Measurements from ENCODE around the gene ANKRD33. TPM values are rescaled to one million over a fixed set of nuclear protein-coding genes. Genes with fewer than 3 reads are reported as not detected.

The ANKRD33 gene
- total and polyA plus RNA-seq, 2 of the 8 experiments (the other 6 are each of a cell fraction or from before 2014, with no cell fraction given): 0.41 to 0.53 TPM

DNA sequence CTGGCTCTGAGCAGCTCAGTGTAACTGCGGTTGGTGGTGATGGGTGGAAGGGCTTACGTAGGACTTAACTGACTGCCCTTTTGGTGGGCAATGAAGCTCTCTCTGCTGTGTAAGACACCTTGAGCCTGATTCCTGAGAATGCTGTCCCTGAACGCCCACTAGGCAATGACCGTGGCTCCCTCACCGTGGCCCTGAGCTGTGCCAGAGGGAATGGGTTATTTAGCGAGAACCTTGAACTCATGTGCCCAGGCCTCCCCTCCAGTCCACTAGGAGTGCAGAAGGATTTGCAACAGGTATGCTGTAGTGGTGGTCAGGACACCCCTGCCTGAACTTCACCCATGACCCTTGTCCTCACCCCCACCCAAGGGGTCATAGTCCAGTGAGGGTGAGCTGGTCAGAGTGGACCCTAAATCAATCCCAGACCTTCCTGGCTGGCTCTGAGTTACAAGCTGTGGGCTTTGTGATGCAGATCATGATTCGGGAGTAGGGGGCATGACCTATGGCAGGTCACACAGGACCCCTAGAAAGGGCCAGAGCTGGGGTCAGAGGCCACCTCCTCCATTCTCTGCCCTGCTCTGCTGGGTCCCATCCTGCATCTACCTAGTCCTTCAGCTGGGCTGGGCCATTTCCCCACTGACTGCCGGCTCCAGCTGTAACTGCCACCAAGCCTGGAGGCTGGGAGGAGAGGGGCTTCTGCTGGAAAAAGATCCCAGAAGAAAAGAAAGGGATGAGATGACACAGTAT lies 14.5 kb upstream of the ANKRD33 start:
- Histone ChIP-seq H3K79me1 (ENCODE audit: low read depth, low read length) (no peaks in the 10 kb centered on the region), H4K8ac (ENCODE audit: extremely low read depth, insufficient read depth, low read length) (no peak overlapping the region), H3K4ac (replicated peaks; ENCODE audit: insufficient read length, low read depth, low read length) (no peak overlapping the region), H3K23ac (ENCODE audit: insufficient read length) (no peak overlapping the region), H3K79me2 (ENCODE audit: control insufficient read depth in 1 of 2, insufficient read depth in 2 of 2, low read length in 2 of 2) (no peaks in the 10 kb centered on the region), H2AK5ac (ENCODE audit: low read depth, low read length) (peak overlapping the region; percentile 88; the same call in 1 of the 2 replicates), H2BK20ac (ENCODE audit: low read length) (0 out of 2 replicates have a peak overlapping the region, but pooled peaks have one; percentile 48), H4K20me1 (replicated peaks in 1 of 2; ENCODE audit: control insufficient read depth in 1 of 2, insufficient read depth in 2 of 2, low read length in 2 of 2) (peaks cover 0 to 1% of the 10 kb centered on the region in 2 experiments), H2BK15ac (ENCODE audit: low read length) (peak overlapping the region; percentile 72; the same call in 1 of the 2 replicates), H3K56ac (replicated peaks; ENCODE audit: insufficient read length, low read depth, low read length) (no peak overlapping the region), H3K9me3 (ENCODE audit: insufficient read depth in 2 of 2, low read depth in 1 of 2, low read length in 1 of 2) (no peaks in the 10 kb centered on the region), H2BK5ac (ENCODE audit: low read depth, low read length) (no peak overlapping the region), H3K4me3 (ENCODE audit: extremely low read depth in 1 of 4, insufficient read depth in 2 of 4, low read depth in 3 of 4, low read length in 4 of 4) (no peak overlapping the region), H3K27ac (ENCODE audit: low read depth, low read length) (no peak overlapping the region), H4K5ac (ENCODE audit: insufficient read length, low read depth, low read length) (no peak overlapping the region), H4K91ac (replicated peaks; ENCODE audit: insufficient read length, low read length) (no peak overlapping the region), H3K4me1 (replicated peaks in 1 of 4; ENCODE audit: control insufficient read depth in 3 of 4, insufficient read depth in 4 of 4, low read length in 3 of 4) (peaks cover 4 to 24% (median 16%) of the 10 kb centered on the region in 4 experiments), H3K18ac (ENCODE audit: extremely low read depth, low read length) (no peak overlapping the region; the same call in 1 of the 2 replicates), H2BK12ac (ENCODE audit: low read depth, low read length) (no peak overlapping the region), H3K9ac (replicated peaks in 1 of 4; ENCODE audit: extremely low read depth in 1 of 4, low read depth in 3 of 4, low read length in 3 of 4) (no peak overlapping the region; a peak in 1 of 7 replicates), H3K4me2 (ENCODE audit: insufficient read depth in 1 of 2, low read depth in 2 of 2, low read length in 2 of 2) (no peak overlapping the region), H3K14ac (ENCODE audit: insufficient read length) (no peak overlapping the region), H3K36me3 (ENCODE audit: control insufficient read depth in 2 of 4, insufficient read depth in 4 of 4, low read length in 3 of 4) (no peaks in the 10 kb centered on the region), H3K27me3 (replicated peaks in 1 of 4; ENCODE audit: control insufficient read depth in 3 of 4, extremely low read depth in 1 of 4, insufficient read depth in 3 of 4, low read length in 3 of 4) (peaks cover 0 to 15% (median 11%) of the 10 kb centered on the region in 4 experiments; a peak in 6 of 7 replicates), H3K23me2 (ENCODE audit: low read depth, low read length) (peaks cover 12% of the 10 kb centered on the region; the same call in 1 of the 2 replicates), H2AFZ (ENCODE audit: low read length) (no peak overlapping the region), H2BK120ac (replicated peaks; ENCODE audit: low read depth, low read length) (no peak overlapping the region)
- DNase-seq (ENCODE audit: low read depth in 1 of 2, low spot score in 2 of 2): no peak
- 83% methylated on average over 8 of the region's 8 CpGs; no CpG with 5 or more reads in 1 of the 2 experiments for WGBS, 2 experiments (ENCODE audit: extremely low coverage in 1 of 2, insufficient coverage in 1 of 2, insufficient read length in 1 of 2, insufficient replicate concordance in 2 of 2, low coverage in 1 of 2, low lambda C conversion rate in 2 of 2, missing lambda C conversion rate in 1 of 2)
- no peak for FAIRE-seq
- POLR2A ChIA-PET (ENCODE audit: partially characterized antibody): interaction anchor here (0.9 to 2.5 kb wide), 5 partner anchors 11 to 277 kb away, joined by 3 to 15 read pairs (median 4); no protein-coding TSS in a partner anchor
- CTCF ChIA-PET (ENCODE audit: partially characterized antibody): interaction anchor here (0.6 to 10.6 kb wide), 21 partner anchors 9 to 840 kb away, joined by 3 to 139 read pairs (median 6); partner anchors contain the start of gene ANKRD33
- no peak for TF ChIP-seq KDM4A (IDR thresholded peaks at IDR 0.05; ENCODE audit: low read depth, low read length, severe bottlenecking)
- TF ChIP-seq TEAD4 (IDR thresholded peaks at IDR 0.05; ENCODE audit: low read depth, low read length): no peak
- no peak for TF ChIP-seq EGR1 (IDR thresholded peaks at IDR 0.05; ENCODE audit: borderline replicate concordance, low read depth, low read length)
- no peak for TF ChIP-seq YY1 (IDR thresholded peaks at IDR 0.05; ENCODE audit: low read depth, low read length)
- TF ChIP-seq ASH2L (IDR thresholded peaks at IDR 0.05; ENCODE audit: low read length): no peak
- TF ChIP-seq, protein P1, sequence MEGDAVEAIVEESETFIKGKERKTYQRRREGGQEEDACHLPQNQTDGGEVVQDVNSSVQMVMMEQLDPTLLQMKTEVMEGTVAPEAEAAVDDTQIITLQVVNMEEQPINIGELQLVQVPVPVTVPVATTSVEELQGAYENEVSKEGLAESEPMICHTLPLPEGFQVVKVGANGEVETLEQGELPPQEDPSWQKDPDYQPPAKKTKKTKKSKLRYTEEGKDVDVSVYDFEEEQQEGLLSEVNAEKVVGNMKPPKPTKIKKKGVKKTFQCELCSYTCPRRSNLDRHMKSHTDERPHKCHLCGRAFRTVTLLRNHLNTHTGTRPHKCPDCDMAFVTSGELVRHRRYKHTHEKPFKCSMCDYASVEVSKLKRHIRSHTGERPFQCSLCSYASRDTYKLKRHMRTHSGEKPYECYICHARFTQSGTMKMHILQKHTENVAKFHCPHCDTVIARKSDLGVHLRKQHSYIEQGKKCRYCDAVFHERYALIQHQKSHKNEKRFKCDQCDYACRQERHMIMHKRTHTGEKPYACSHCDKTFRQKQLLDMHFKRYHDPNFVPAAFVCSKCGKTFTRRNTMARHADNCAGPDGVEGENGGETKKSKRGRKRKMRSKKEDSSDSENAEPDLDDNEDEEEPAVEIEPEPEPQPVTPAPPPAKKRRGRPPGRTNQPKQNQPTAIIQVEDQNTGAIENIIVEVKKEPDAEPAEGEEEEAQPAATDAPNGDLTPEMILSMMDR (IDR thresholded peaks at IDR 0.05; ENCODE audit: control extremely low read depth in 1 of 3, insufficient read depth in 1 of 3, low read depth in 1 of 3, low read length in 3 of 3): no peak
- no peak for TF ChIP-seq CBX5 (IDR thresholded peaks at IDR 0.05; ENCODE audit: low read depth, low read length)
- no peak for TF ChIP-seq CTBP2 (IDR thresholded peaks at IDR 0.05; ENCODE audit: borderline replicate concordance, insufficient read depth, insufficient read length, low read length)

Data from H1 (cell line).